Measurements from ENCODE around the gene CDH18.
"Not testable (repeated sequence)": the region's sequence is repeated elsewhere in the genome, so short reads cannot be mapped to it uniquely, and the experiment has no call there.

CDH18 gene

DNA sequence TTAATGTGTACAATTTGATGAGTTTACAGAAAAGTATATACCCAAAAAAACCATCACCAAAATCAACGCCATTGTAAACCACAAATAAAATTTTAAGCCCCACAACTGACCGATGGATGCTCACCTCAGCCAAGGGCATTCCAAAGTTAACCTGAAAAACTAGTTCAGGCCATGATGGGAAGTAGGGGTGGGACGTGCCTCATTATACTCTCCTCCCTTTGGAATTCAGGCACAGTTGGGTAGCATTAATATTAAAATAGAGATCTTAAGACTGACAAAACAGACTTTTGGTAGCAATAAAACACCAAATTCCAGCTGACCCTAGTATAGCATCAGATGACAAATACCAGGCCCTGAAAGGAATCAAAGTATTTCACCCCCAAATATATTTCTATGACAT, 129.0 kb downstream of the CDH18 start:
- DNase-seq: no peak

DNA sequence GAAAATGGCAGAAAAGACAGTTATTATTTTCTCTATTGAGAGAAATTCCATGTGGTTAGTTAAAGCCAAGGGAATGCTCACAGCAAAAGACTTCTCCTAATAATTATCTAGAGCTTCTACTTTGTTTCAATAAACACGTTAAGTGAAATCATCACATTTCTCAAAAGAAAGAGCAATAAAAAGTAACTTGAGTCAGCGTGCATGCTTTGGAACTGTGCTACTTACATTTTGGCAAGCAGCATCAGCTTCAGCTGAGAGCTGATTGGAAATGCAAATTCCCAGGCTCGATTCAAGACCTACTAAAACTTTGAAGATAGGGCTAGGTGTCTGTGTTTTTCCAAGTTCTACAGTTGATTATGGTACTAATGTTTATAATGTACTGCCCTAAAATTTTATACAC, 132.1 kb downstream of the CDH18 start:
- DNase-seq: no peak

DNA sequence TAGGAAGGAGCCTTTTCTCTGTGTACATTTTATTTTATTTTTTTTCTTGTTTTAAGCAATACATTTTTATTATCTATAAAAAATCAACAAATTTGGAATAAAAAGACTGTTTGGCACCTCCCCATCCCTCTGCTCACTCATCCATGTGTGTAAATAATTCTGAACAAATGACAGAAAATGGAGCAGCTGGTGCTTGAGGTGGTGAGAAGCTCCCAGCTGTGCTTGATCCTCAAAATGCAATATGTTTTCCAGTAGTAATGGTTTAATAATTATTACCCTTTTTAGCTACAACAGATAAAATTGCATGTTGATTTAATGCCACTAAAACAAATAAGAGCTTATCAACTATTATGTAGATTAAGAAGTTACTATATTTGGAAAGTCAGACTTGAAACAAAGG, 132.5 kb downstream of the CDH18 start:
- DNase-seq: no peak

DNA sequence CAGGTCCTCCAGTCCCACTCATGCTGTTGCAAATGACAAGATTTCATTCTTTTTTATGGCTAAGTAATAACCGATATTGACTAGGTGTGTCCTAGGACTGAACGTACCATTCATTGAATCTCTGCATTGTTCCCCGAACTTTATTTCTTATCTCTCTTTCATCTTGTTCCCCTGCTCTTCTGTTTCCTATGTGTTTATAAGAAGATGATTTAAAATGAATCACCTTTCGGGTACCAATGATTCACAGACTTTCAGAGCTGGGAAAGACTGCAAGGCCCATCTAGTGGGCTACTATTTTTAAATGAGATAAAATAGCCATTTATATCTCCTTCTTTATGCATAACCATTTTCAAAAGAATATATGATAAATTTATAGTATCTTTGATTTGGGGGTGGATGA, 133.0 kb downstream of the CDH18 start:
- DNase-seq: no peak

- no peak for DNase-seq
These were observed 134.3 kb downstream of the CDH18 start for GRCh38 chr5:19853616-19854240.

GRCh38 chr5:19837536-19838174, 150.3 kb downstream of the CDH18 start:
- DNase-seq: no peak

- no peak for DNase-seq
These were observed 152.6 kb downstream of the CDH18 start for GRCh38 chr5:19835442-19835841.

DNA sequence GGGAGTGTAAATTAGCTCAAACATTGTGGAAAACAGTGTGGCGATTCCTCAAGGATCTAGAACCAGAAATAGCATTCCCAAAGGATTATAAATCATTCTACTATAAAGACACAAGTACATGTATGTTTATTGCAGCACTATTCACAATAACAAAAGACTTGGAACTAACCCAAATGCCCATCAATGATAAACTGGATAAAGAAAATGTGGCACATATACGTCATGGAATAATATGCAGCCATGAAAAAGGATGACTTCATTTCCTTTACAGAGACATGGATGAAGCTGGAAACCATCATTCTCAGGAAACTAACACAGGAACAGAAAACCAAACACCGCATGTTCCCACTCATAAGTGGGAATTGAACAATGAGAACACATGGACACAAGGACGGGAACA, 175.3 kb downstream of the CDH18 start:
- DNase-seq: not testable (repeated sequence)

- DNase-seq: no peak
These were observed 181.2 kb downstream of the CDH18 start for GRCh38 chr5:19806756-19807155.

DNA sequence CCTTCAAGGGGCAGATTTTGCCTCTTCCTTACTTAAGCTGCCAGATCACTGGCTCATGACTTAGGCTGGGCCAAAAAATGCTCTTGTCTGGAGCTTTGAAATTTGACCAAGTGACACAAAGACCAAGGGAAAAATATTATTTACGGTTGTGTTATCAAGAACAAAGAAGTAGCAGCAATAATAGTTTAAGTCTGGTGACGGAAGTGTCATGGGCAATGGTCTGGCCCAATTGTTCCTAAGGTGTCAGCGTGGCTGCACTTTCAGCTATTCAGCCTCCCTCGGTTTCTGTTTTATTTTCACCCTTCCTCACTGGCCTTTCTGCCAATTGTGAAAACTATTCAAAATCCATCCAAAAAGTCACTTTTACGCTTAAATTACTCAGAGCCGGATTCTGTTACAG, 185.3 kb downstream of the CDH18 start:
- no peak for DNase-seq

GRCh38 chr5:19795218-19795617, 192.8 kb downstream of the CDH18 start:
- DNase-seq: no peak

- DNase-seq: no peak
These were observed 197.1 kb downstream of the CDH18 start for GRCh38 chr5:19790829-19791466.

DNA sequence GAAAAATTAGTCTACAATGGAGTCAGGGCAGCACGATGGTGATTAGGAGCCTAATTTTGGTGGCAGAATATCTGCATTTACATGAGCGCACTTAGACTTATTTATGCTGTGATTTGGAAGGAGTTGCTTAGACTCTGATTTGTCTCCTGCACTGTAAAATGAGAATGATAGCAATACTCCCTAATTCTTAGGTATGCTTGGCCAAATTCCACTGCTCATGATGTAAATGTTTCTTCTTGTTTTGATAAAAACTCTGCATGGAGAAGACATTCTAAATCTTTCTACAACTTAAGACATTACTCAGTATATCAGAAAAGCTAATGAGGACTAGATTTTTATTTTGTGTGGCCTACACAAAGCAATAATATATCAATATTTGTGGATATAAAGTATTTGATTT, 205.4 kb downstream of the CDH18 start:
- no peak for DNase-seq

DNA sequence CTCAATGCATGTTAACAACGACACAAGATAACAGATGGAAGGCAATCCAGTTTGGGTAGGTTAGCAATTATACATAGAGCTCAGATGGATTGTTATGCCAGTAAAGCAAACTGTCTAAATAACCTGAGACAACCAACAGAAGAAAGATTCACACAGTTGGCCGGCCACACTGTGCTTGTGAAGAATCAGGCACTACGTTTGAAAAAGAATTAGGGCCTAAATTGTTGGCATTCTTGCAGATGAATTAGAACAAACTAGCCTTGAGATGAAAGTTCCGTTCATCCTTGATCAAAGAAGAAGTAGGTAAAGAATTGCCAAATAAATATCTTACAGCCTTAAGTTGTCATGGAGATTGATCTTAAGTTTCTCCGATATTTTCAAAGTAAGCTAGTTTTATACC, 210.6 kb downstream of the CDH18 start:
- DNase-seq: no peak

GRCh38 chr5:19776886-19777285, 211.1 kb downstream of the CDH18 start:
- not testable (repeated sequence) for DNase-seq

GRCh38 chr5:19771174-19771835, 216.7 kb downstream of the CDH18 start:
- no peak for DNase-seq

DNA sequence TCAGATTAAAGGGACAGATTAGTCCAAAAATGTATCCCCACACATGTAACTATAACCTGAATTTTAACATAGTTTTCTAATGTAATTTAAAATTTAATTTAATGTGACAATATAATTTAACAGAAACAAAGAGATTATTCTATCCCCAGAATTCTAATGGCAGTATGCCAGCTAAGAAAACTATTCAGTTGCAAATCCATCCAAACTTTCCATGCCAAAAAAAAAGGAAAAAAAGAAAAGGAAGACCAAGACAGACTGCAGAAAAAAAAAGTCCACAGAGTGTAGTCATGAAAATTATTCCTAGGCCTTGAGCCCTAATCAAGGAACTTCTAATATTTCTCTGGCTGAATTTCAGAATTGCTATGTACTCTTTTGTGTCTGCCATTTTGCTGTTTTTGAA, 217.6 kb downstream of the CDH18 start:
- DNase-seq: no peak

DNA sequence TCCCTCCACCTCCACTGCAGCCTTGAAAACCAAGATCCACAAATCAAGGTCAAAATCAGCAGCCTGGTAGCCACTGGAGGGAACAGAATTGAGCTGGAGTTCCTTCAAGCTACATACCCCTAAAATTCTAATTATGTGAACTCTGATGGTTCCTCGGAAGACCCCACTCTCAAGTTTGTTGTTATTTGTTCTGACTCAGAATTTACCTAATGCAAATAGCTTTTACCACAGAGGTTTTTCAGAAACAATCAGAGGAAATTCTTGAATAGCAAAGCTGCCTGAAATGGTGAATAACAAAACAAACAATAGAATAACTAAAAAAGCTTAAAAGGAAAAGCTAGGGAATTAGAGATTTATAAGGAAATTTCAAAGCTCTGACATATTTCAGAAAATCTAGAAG, 220.0 kb downstream of the CDH18 start:
- DNase-seq: no peak

- no peak for DNase-seq
These were observed 234.4 kb downstream of the CDH18 start for GRCh38 chr5:19753579-19753978.

DNA sequence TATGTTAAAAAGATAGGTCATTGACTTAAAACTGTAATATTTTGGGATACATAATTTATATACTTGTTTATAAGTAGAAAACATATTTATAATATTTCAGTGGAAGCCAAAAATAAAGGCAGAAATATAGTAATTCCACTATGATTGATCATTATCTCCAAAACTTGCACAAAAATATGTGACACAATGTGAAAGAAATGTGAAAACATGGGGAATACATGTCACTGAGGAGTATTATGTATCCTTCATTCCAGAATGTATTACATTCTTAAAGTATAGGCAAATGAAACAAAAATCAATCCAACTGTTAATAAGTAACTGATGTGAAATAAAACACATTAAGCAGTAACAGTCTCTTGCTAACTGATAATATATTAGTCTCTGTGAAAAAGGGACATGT, 236.7 kb downstream of the CDH18 start:
- no peak for DNase-seq

DNA sequence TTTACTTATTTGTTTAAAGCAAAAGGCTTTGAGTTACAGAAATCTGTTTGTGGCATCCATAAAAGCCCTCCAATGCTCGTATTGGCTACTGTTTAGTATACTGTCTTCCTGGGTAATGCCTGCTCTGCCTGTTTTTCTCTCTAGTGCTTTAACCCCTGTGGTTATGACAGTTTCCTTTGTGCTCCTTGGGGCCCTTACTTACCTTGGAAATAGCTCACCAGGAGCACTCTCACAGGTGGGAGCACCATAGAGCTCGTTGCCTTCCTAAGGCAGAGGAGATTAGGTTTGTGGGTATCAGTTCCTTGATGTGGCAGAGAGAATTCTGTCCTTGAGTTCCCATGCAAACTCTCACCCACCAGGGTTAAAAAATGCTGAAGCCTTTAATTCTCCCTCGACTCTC, 242.8 kb downstream of the CDH18 start:
- DNase-seq: no peak

DNA sequence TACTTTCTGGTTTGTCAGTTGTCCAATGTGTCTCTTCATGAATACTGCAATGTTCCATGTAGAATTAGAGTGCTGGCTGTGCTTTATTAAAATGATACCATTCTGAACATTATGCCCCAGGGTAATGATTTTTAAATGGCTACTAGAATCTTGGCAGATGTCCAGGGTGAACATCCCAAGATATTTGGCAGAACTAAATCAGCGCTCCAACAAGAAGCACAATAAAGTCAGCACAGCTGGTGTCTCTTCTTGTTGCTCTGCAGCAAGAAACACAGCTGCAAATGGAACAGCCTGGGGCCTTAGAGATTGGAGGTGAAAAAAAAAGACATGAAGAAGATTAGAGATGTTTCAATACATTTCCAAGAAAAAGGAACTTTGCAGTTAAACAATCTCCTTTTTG, 248.3 kb downstream of the CDH18 start:
- no peak for DNase-seq

GRCh38 chr5:19734776-19735175, 253.2 kb downstream of the CDH18 start:
- DNase-seq: no peak

Data from hematopoietic multipotent progenitor cell treated with erythropoietin and hydrocortisone succinate and interleukin-3 and kit ligand, for 8 days (in vitro differentiated cells).